GM12878 (cell line): ENCODE measurements around the gene SMTNL2. TPM values are rescaled to one million over a fixed set of nuclear protein-coding genes. Genes with fewer than 3 reads are reported as not detected.

Experiments used
- ATAC-seq: fragments of 200-7000 bp; cut with Tn5 transposase; 3 replicates; pipeline ENCODE4 v1.9.1; 2020; ENCODE audit warnings: mild to moderate bottlenecking, moderate library complexity
- BruUV-seq: library from RNA; stranded (reverse); fragments of 400-500 nt; replicated peaks from 2 replicates; lab custom pipeline; 2021; lab: Mats Ljungman, UMichigan
- CTCF ChIA-PET: fragments of 300-600 bp; sonication (Branson Sonifier 250); formaldehyde crosslinking; extraction: SDS; loops from one replicate; lab custom pipeline; 2021; ENCODE audit warnings: inconsistent platforms; lab: Yijun Ruan, JAX
- POLR2A ChIA-PET: fragments of 350-600 bp; formaldehyde crosslinking; extraction: SDS; loops from one replicate; lab custom pipeline; 2021; ENCODE audit warnings: inconsistent platforms; lab: Charles Lee
- RAD21 ChIA-PET: fragments of 300-600 bp; sonication (Branson Sonifier 250); formaldehyde crosslinking; loops from one replicate; lab custom pipeline; 2023; ENCODE audit warnings: antibody characterized with exemption; ENCODE audit not compliant: unreplicated experiment; lab: Charles Lee
- SMC1A ChIA-PET: fragments of 300-600 bp; sonication (Branson Sonifier 250); formaldehyde crosslinking; loops from one replicate; lab custom pipeline; 2023; ENCODE audit not compliant: unreplicated experiment, uncharacterized antibody; lab: Charles Lee
- DNase-seq: peaks from one replicate; pipeline ENCODE4 v3.0.0-alpha.2; 2011; ENCODE audit warnings: low read depth, low spot score
- FAIRE-seq: peaks from 3 replicates; lab custom pipeline; 2011; peaks lifted over from hg19 to GRCh38; lab: Jason Lieb, UNC
- H2AFZ ChIP-seq: 2 replicates; pipeline ENCODE4 v1.6.0; 2011; ENCODE audit warnings: low read depth, low read length, control low read depth; ENCODE audit not compliant: control insufficient read depth
- H3K27ac ChIP-seq: 2 replicates; pipeline ENCODE4 v1.5.1; 2011; ENCODE audit warnings: control low read depth; ENCODE audit not compliant: control insufficient read depth, insufficient read depth
- H3K27me3 ChIP-seq, 2 experiments: replicated peaks in 1 of 2; 2 replicates each; pipeline versions ENCODE4 v1.6.0 to v1.6.1; 2011; ENCODE audit warnings: low read length in 1 of 2; ENCODE audit not compliant: control insufficient read depth in 2 of 2, insufficient read depth in 2 of 2
- H3K36me3 ChIP-seq, 2 experiments: 2 replicates each; pipeline ENCODE4 v1.5.1; 2011; ENCODE audit warnings: low read length in 1 of 2; ENCODE audit not compliant: control insufficient read depth in 2 of 2, insufficient read depth in 2 of 2
- H3K4me1 ChIP-seq: 2 replicates; pipeline ENCODE4 v1.6.1; 2011; ENCODE audit warnings: mild to moderate bottlenecking, low read length, moderate library complexity, mixed read lengths; ENCODE audit not compliant: control insufficient read depth, insufficient read depth
- H3K4me2 ChIP-seq: 2 replicates; pipeline ENCODE4 v1.6.0; 2011; ENCODE audit warnings: control low read depth; ENCODE audit not compliant: control insufficient read depth, insufficient read depth
- H3K4me3 ChIP-seq: fragments of 200-600 bp; sonication (generic); 2 replicates; pipeline ENCODE4 v1.5.1; 2016
- H3K79me2 ChIP-seq: 2 replicates; pipeline ENCODE4 v1.6.0; 2011; ENCODE audit warnings: low read length; ENCODE audit not compliant: control insufficient read depth, insufficient read depth
- H3K9ac ChIP-seq: 2 replicates; pipeline ENCODE4 v1.8.0; 2011; ENCODE audit warnings: low read length, control low read depth, mixed read lengths; ENCODE audit not compliant: control insufficient read depth, insufficient read depth
- H3K9me3 ChIP-seq: replicated peaks from 3 replicates; pipeline ENCODE4 v1.5.1; 2011; ENCODE audit warnings: mild to moderate bottlenecking, low read length; ENCODE audit not compliant: control insufficient read depth, insufficient read depth
- H4K20me1 ChIP-seq: 2 replicates; pipeline ENCODE4 v1.6.0; 2011; ENCODE audit not compliant: control insufficient read depth, insufficient read depth
- BHLHE40 ChIP-seq, 2 experiments: fragments of 450-650 bp in 1 of 2; IDR thresholded peaks; 2 replicates each; pipeline ENCODE4 v1.6.1; 2011 to 2017; ENCODE audit warnings: low read depth in 2 of 2, borderline replicate concordance in 1 of 2, improper control_type of control experiment in 1 of 2, low read length in 1 of 2, mild to moderate bottlenecking in 1 of 2
- CBX5 ChIP-seq: sonication (generic); IDR thresholded peaks from 2 replicates; pipeline ENCODE4 v1.6.1; 2016; ENCODE audit warnings: low read depth, moderate library complexity, mild to moderate bottlenecking, inconsistent platforms
- EED ChIP-seq: sonication (generic); IDR thresholded peaks from 2 replicates; pipeline ENCODE4 v1.6.1; 2016; ENCODE audit warnings: antibody characterized with exemption, low read depth
- NR2C2 ChIP-seq: IDR thresholded peaks from 2 replicates; pipeline ENCODE4 v1.6.1; 2011; ENCODE audit warnings: borderline replicate concordance, low read depth; ENCODE audit not compliant: control insufficient read depth, insufficient read length
- NR2F1 ChIP-seq: fragments of 450-650 bp; conservative IDR thresholded peaks from 2 replicates; pipeline ENCODE4 v1.6.1; 2017; ENCODE audit warnings: mild to moderate bottlenecking
- PAX8 ChIP-seq: fragments of 450-650 bp; IDR thresholded peaks from 2 replicates; pipeline ENCODE4 v1.6.1; 2017; ENCODE audit warnings: mild to moderate bottlenecking, moderate library complexity
- SMC3 ChIP-seq: IDR thresholded peaks from 2 replicates; pipeline ENCODE4 v1.6.1; 2011; ENCODE audit warnings: low read length, improper control_type of control experiment, borderline replicate concordance
- SUPT20H ChIP-seq: IDR thresholded peaks from 2 replicates; pipeline ENCODE4 v1.6.1; 2011; ENCODE audit warnings: low read depth, mild to moderate bottlenecking, low read length, moderate library complexity, borderline replicate concordance; ENCODE audit not compliant: control insufficient read depth
- ZSCAN29 ChIP-seq: fragments of 450-650 bp; IDR thresholded peaks from 2 replicates; pipeline ENCODE4 v1.6.1; 2017; ENCODE audit warnings: mild to moderate bottlenecking, moderate library complexity
- WGBS: methylation state at CpG from one replicate; pipeline ENCODE4 v1.1.6; 2016; ENCODE audit warnings: low lambda C conversion rate; ENCODE audit not compliant: insufficient replicate concordance, insufficient coverage; ENCODE audit errors: missing lambda C conversion rate; 5-methylcytosine and 5-hydroxymethylcytosine counted together
- in situ Hi-C: fragments of 300-500 bp; cut with MboI; formaldehyde crosslinking; loops from 9 replicates; pipeline ENCODE4 v1.14.3; 2018; ENCODE audit warnings: mixed read lengths
- intact Hi-C: fragments of 100-400 bp; cut with micrococcal nuclease; formaldehyde crosslinking; loops from one replicate; pipeline ENCODE4 v1.14.2; 2022; ENCODE audit not compliant: unreplicated experiment
- polyA plus RNA-seq, 11 experiments: library from polyadenylated mRNA; depleted of rRNA in 4 of 11; unstranded in 6 of 11; stranded (reverse) in 5 of 11; fragments of >200 nt; fragmentation: Nextera tagmentation in 4 of 11; fragmentation: Illumina TruSeq in 1 of 11; extraction: Ambion mirVana in 4 of 11; extraction: Trizol in 1 of 11; gene quantifications; 1 replicate in 1 of 11; 2 replicates in 10 of 11; pipeline versions ENCODE4 v1.2.1 to v1.2.3, GENCODE V29; 2011 to 2016; ENCODE audit warnings: inconsistent platforms in 2 of 11, missing spikeins in 2 of 11, low read depth in 1 of 11
- total RNA-seq, 4 experiments: library from RNA; depleted of rRNA in 3 of 4; stranded (reverse); fragments of >200 nt in 3 of 4; fragmentation: Illumina TruSeq in 1 of 4; extraction: Trizol in 1 of 4; gene quantifications; 2 replicates each; pipeline versions ENCODE4 v1.2.1 to v1.2.3, GENCODE V29; 2013 to 2021
- TF ChIP-seq, protein P1 (sequence below): IDR thresholded peaks from 2 replicates; pipeline ENCODE4 v1.6.1; 2011; ENCODE audit warnings: borderline replicate concordance, low read depth, mild to moderate bottlenecking, moderate library complexity, mixed read lengths, low read length; ENCODE audit not compliant: insufficient read depth; ENCODE audit errors: extremely low read length
- TF ChIP-seq, protein P2 (sequence below): fragments of 450-650 bp; IDR thresholded peaks from 2 replicates; pipeline ENCODE4 v1.6.1; 2017; ENCODE audit warnings: mild to moderate bottlenecking
- TF ChIP-seq, protein P3 (sequence below): fragments of 150-350 bp; IDR thresholded peaks from 2 replicates; pipeline ENCODE4 v1.6.1; 2016; ENCODE audit warnings: low read depth, low read length
- TF ChIP-seq, protein P4 (sequence below): fragments of 450-650 bp; IDR thresholded peaks from 2 replicates; pipeline ENCODE4 v1.6.1; 2017; ENCODE audit warnings: borderline replicate concordance

The SMTNL2 gene
- total and polyA plus RNA-seq, 10 of the 15 experiments (the other 5 are each of a cell fraction or from before 2014, with no cell fraction given) = not detected

DNA sequence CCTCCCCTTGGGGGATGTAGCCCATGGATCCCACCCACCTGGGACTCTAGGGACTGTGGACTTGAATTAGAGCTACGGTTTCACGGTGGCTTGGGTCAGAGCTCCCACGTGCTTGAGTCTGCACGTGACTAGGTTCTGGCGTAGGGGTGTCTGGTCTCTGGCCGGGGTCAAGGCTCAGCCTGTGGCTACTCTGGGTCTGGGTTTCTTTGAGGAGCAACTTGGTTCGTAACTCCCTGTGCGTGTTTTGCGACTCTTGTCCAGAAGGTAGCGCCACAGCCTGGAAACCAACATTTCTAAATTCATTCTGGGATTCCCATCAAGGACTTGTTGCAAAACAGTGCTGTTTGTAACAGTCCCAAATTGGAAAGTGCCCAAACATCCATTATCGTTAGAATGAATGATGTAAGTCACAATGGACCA is 23.5 kb upstream of the SMTNL2 start:
- ATAC-seq (no peak), FAIRE-seq (peak; percentile 41), DNase-seq (no peak)
- H3K27me3 ChIP-seq = no peaks in the 10 kb centered on the region
- H3K4me2 ChIP-seq = no peak overlapping the region
- ChIA-PET POLR2A (no interaction called here), RAD21 (no interaction called here), CTCF (interaction anchor here (1.6 kb wide), 1 partner anchor 140 kb away, joined by 4 read pairs; no protein-coding TSS in a partner anchor), SMC1A (no interaction called here)
- 49% methylated on average over 11 of the region's 11 CpGs for WGBS
- intact Hi-C loops (loop anchor here (10.0 kb wide), 1 partner anchor 136 kb away; no protein-coding TSS in a partner anchor), in situ Hi-C loops (no loop called here)
- BruUV-seq = no TSS peak
- H3K9ac ChIP-seq = no peak overlapping the region
- H4K20me1 ChIP-seq = no peaks in the 10 kb centered on the region
- no peak overlapping the region for H2AFZ ChIP-seq
- H3K36me3 ChIP-seq = no peaks in the 10 kb centered on the region
- no peaks in the 10 kb centered on the region; the same call in 1 of the 3 replicates for H3K9me3 ChIP-seq
- H3K27ac ChIP-seq = no peak overlapping the region
- no peak overlapping the region for H3K4me3 ChIP-seq
- H3K79me2 ChIP-seq = no peaks in the 10 kb centered on the region
- H3K4me1 ChIP-seq = peaks cover 45% of the 10 kb centered on the region
- TF ChIP-seq SMC3 = no peak
- no peak for TF ChIP-seq EED
- TF ChIP-seq CBX5 = no peak
- TF ChIP-seq, protein P1, sequence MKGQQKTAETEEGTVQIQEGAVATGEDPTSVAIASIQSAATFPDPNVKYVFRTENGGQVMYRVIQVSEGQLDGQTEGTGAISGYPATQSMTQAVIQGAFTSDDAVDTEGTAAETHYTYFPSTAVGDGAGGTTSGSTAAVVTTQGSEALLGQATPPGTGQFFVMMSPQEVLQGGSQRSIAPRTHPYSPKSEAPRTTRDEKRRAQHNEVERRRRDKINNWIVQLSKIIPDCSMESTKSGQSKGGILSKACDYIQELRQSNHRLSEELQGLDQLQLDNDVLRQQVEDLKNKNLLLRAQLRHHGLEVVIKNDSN = peak; percentile 39
- TF ChIP-seq, protein P2, sequence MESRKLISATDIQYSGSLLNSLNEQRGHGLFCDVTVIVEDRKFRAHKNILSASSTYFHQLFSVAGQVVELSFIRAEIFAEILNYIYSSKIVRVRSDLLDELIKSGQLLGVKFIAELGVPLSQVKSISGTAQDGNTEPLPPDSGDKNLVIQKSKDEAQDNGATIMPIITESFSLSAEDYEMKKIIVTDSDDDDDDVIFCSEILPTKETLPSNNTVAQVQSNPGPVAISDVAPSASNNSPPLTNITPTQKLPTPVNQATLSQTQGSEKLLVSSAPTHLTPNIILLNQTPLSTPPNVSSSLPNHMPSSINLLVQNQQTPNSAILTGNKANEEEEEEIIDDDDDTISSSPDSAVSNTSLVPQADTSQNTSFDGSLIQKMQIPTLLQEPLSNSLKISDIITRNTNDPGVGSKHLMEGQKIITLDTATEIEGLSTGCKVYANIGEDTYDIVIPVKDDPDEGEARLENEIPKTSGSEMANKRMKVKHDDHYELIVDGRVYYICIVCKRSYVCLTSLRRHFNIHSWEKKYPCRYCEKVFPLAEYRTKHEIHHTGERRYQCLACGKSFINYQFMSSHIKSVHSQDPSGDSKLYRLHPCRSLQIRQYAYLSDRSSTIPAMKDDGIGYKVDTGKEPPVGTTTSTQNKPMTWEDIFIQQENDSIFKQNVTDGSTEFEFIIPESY = no peak
- TF ChIP-seq, protein P3, sequence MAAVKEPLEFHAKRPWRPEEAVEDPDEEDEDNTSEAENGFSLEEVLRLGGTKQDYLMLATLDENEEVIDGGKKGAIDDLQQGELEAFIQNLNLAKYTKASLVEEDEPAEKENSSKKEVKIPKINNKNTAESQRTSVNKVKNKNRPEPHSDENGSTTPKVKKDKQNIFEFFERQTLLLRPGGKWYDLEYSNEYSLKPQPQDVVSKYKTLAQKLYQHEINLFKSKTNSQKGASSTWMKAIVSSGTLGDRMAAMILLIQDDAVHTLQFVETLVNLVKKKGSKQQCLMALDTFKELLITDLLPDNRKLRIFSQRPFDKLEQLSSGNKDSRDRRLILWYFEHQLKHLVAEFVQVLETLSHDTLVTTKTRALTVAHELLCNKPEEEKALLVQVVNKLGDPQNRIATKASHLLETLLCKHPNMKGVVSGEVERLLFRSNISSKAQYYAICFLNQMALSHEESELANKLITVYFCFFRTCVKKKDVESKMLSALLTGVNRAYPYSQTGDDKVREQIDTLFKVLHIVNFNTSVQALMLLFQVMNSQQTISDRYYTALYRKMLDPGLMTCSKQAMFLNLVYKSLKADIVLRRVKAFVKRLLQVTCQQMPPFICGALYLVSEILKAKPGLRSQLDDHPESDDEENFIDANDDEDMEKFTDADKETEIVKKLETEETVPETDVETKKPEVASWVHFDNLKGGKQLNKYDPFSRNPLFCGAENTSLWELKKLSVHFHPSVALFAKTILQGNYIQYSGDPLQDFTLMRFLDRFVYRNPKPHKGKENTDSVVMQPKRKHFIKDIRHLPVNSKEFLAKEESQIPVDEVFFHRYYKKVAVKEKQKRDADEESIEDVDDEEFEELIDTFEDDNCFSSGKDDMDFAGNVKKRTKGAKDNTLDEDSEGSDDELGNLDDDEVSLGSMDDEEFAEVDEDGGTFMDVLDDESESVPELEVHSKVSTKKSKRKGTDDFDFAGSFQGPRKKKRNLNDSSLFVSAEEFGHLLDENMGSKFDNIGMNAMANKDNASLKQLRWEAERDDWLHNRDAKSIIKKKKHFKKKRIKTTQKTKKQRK = no peak
- no peak for TF ChIP-seq SUPT20H
- no peak for TF ChIP-seq NR2C2
- TF ChIP-seq BHLHE40 (IDR thresholded peaks at IDR 0.05; ENCODE audit: borderline replicate concordance in 1 of 2, low read depth in 2 of 2, low read length in 1 of 2) = peak; percentile 40 to 69; a peak in 3 of 4 replicates
- no peak for TF ChIP-seq NR2F1
- TF ChIP-seq, protein P4, sequence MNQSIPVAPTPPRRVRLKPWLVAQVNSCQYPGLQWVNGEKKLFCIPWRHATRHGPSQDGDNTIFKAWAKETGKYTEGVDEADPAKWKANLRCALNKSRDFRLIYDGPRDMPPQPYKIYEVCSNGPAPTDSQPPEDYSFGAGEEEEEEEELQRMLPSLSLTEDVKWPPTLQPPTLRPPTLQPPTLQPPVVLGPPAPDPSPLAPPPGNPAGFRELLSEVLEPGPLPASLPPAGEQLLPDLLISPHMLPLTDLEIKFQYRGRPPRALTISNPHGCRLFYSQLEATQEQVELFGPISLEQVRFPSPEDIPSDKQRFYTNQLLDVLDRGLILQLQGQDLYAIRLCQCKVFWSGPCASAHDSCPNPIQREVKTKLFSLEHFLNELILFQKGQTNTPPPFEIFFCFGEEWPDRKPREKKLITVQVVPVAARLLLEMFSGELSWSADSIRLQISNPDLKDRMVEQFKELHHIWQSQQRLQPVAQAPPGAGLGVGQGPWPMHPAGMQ = no peak
- no peak for TF ChIP-seq ZSCAN29
- TF ChIP-seq PAX8 = no peak
